Measurements from ENCODE around the gene INHBC.

INHBC gene

DNA sequence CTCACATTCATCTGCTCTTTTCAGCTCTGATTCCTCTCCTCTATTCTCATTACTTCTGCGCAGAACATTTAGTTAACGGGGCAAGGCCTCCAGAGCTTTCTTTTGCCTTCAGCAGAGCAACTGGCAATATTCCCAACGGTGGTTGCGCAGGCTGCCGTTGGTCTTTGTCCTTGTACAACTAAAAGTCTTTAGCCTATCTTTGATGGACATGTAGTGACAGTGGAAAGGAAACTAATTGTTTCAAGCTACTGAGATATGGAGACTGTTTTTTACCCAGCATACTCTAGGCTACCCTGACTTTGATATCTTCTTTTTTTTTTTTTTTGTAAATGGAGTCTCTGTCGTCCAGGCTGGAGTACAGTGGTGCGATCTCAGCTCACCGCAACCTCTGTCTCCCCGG lies 16.3 kb upstream of the INHBC start:
- TF ChIP-seq TAF1 (IDR thresholded peaks at IDR 0.05; ENCODE audit: borderline replicate concordance, insufficient read depth, low read length) (no peak), FOXP2 (optimal IDR thresholded peaks at IDR 0.05; ENCODE audit: borderline replicate concordance, extremely low read depth, extremely low read length, insufficient read depth) (no peak), POLR2AphosphoS5 (IDR thresholded peaks at IDR 0.05; ENCODE audit: low read depth, low read length) (no peak), SIN3A (IDR thresholded peaks at IDR 0.05; ENCODE audit: borderline replicate concordance, insufficient read depth, low read length) (no peak)
- TF ChIP-seq, protein P1, sequence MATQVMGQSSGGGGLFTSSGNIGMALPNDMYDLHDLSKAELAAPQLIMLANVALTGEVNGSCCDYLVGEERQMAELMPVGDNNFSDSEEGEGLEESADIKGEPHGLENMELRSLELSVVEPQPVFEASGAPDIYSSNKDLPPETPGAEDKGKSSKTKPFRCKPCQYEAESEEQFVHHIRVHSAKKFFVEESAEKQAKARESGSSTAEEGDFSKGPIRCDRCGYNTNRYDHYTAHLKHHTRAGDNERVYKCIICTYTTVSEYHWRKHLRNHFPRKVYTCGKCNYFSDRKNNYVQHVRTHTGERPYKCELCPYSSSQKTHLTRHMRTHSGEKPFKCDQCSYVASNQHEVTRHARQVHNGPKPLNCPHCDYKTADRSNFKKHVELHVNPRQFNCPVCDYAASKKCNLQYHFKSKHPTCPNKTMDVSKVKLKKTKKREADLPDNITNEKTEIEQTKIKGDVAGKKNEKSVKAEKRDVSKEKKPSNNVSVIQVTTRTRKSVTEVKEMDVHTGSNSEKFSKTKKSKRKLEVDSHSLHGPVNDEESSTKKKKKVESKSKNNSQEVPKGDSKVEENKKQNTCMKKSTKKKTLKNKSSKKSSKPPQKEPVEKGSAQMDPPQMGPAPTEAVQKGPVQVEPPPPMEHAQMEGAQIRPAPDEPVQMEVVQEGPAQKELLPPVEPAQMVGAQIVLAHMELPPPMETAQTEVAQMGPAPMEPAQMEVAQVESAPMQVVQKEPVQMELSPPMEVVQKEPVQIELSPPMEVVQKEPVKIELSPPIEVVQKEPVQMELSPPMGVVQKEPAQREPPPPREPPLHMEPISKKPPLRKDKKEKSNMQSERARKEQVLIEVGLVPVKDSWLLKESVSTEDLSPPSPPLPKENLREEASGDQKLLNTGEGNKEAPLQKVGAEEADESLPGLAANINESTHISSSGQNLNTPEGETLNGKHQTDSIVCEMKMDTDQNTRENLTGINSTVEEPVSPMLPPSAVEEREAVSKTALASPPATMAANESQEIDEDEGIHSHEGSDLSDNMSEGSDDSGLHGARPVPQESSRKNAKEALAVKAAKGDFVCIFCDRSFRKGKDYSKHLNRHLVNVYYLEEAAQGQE (IDR thresholded peaks at IDR 0.05; ENCODE audit: insufficient read depth in 1 of 2, low read depth in 2 of 2, low read length in 2 of 2): no peak

DNA sequence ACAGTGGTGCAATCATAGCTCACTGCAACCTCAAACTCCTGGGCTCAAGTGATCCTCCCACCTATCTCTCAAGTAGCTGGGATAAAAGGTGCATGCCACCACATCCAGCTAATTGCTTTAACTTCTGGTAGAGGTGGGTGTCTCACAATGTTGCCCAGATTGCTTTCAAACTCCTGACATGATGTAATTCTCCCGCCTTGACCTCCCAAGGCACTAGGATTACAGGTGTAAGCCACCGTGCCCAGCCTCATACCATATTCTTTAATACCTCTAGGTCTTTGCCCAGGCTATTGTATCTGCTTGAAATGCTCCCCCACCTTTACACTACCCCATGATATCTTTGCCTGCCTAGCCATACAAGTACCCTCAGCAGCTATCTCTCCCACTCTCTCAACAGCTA lies 15.1 kb upstream of the INHBC start:
- no peak for TF ChIP-seq POLR2AphosphoS5 (IDR thresholded peaks at IDR 0.05; ENCODE audit: low read depth, low read length)
- TF ChIP-seq, protein P1 (IDR thresholded peaks at IDR 0.05; ENCODE audit: insufficient read depth in 1 of 2, low read depth in 2 of 2, low read length in 2 of 2): no peak
- no peak for TF ChIP-seq SIN3A (IDR thresholded peaks at IDR 0.05; ENCODE audit: borderline replicate concordance, insufficient read depth, low read length)
- no peak for TF ChIP-seq FOXP2 (optimal IDR thresholded peaks at IDR 0.05; ENCODE audit: borderline replicate concordance, extremely low read depth, extremely low read length, insufficient read depth)
- no peak for TF ChIP-seq TAF1 (IDR thresholded peaks at IDR 0.05; ENCODE audit: borderline replicate concordance, insufficient read depth, low read length)

DNA sequence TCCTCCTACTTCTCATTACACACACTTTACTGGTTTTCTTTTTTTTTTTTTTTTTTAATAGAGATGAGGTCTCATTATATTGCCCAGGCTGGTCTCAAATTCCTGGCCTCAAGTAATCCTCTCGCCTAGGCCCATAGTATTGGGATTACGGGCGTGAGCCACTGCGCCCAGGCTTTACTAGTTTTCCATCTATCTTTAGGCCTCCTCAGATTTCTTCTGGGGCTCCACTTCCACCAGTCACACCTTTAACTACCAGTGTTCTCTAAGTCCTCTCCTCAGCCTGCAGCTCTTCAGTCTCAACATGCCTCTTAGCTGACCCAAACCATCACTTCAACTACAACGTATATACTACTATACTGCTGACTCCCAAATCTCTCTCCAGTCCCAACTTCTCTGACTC lies 14.1 kb upstream of the INHBC start:
- TF ChIP-seq, protein P1 (IDR thresholded peaks at IDR 0.05; ENCODE audit: insufficient read depth in 1 of 2, low read depth in 2 of 2, low read length in 2 of 2): no peak
- TF ChIP-seq POLR2AphosphoS5 (IDR thresholded peaks at IDR 0.05; ENCODE audit: low read depth, low read length) (no peak), FOXP2 (optimal IDR thresholded peaks at IDR 0.05; ENCODE audit: borderline replicate concordance, extremely low read depth, extremely low read length, insufficient read depth) (no peak), TAF1 (IDR thresholded peaks at IDR 0.05; ENCODE audit: borderline replicate concordance, insufficient read depth, low read length) (no peak), SIN3A (IDR thresholded peaks at IDR 0.05; ENCODE audit: borderline replicate concordance, insufficient read depth, low read length) (no peak)

DNA sequence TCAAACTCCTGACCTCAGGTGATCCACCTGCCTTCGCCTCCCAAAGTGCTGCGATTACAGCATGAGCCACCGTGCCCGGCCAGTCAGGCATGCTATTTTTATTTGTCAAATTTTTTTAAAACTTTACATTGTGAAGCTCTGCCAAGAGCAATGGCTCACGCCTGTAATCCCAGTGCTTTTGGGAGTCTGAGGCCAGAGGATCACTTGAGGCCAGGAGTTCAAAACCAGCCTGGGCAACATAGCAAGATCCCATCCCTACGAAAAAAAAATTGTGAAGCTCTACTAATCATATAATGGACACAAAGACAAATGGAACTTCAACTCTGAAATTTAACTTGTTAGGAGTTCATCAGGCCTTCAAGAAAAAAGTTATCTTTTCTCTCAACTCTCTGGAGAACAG lies 5.6 kb upstream of the INHBC start:
- TF ChIP-seq FOXP2 (optimal IDR thresholded peaks at IDR 0.05; ENCODE audit: borderline replicate concordance, extremely low read depth, extremely low read length, insufficient read depth) (no peak), SIN3A (IDR thresholded peaks at IDR 0.05; ENCODE audit: borderline replicate concordance, insufficient read depth, low read length) (no peak), POLR2AphosphoS5 (IDR thresholded peaks at IDR 0.05; ENCODE audit: low read depth, low read length) (no peak), TAF1 (IDR thresholded peaks at IDR 0.05; ENCODE audit: borderline replicate concordance, insufficient read depth, low read length) (no peak)
- TF ChIP-seq, protein P1 (IDR thresholded peaks at IDR 0.05; ENCODE audit: insufficient read depth in 1 of 2, low read depth in 2 of 2, low read length in 2 of 2): no peak
